ENCODE results near the gene PRKCH.

The PRKCH gene

GRCh38 chr14:61288228-61288627 lies 33.2 kb upstream of the PRKCH start:
- no peak overlapping the region for H3K14ac ChIP-seq (ENCODE audit: low read length in 2 of 2)
- no peak overlapping the region for H3K4me2 ChIP-seq (ENCODE audit: low read length, poor library complexity, severe bottlenecking)
- no peak overlapping the region for H3K27ac ChIP-seq (ENCODE audit: low read length, poor library complexity, severe bottlenecking)
- H3K9me3 ChIP-seq (ENCODE audit: control insufficient read depth, low read length): no peaks in the 10 kb centered on the region
- H4K91ac ChIP-seq (ENCODE audit: low read length): no peak overlapping the region
- WGBS: 87% methylated on average over 3 of the region's 4 CpGs
- H3K9ac ChIP-seq (ENCODE audit: low read length): no peak overlapping the region
- no peak overlapping the region for H2AK5ac ChIP-seq (ENCODE audit: low read length, severe bottlenecking)
- H2BK120ac ChIP-seq (ENCODE audit: low read depth, low read length): no peak overlapping the region
- no peak overlapping the region for H3K23ac ChIP-seq (ENCODE audit: low read length in 2 of 2)
- no peaks in the 10 kb centered on the region for H3K4me1 ChIP-seq (ENCODE audit: control insufficient read depth, insufficient read depth, low read depth, low read length)
- no peaks in the 10 kb centered on the region for H3K79me1 ChIP-seq (replicated peaks; ENCODE audit: low read length, poor library complexity, severe bottlenecking)
- no peak overlapping the region for H2BK15ac ChIP-seq (ENCODE audit: low read depth, poor library complexity, severe bottlenecking)
- H3K4ac ChIP-seq (ENCODE audit: low read depth in 1 of 2, low read length in 2 of 2): no peak overlapping the region
- DNase-seq: no peak
- no peak overlapping the region for H2AFZ ChIP-seq (ENCODE audit: low read depth, low read length)
- no peaks in the 10 kb centered on the region for H3K36me3 ChIP-seq (ENCODE audit: control insufficient read depth in 1 of 2, insufficient read depth in 2 of 2, low read depth in 1 of 2, low read length in 2 of 2)
- H2BK12ac ChIP-seq (ENCODE audit: low read length in 2 of 2): no peak overlapping the region
- H4K8ac ChIP-seq (ENCODE audit: low read length): no peak overlapping the region
- no peak overlapping the region for H3K4me3 ChIP-seq (ENCODE audit: insufficient read depth in 1 of 2, low read depth in 1 of 2, low read length in 2 of 2)
- no peak overlapping the region for H2BK5ac ChIP-seq (ENCODE audit: low read depth, low read length, poor library complexity, severe bottlenecking)
- H3K18ac ChIP-seq (ENCODE audit: low read depth in 1 of 2, low read length in 2 of 2): no peak overlapping the region
- H3K27me3 ChIP-seq (ENCODE audit: control insufficient read depth in 1 of 2, insufficient read depth in 1 of 2, low read length in 2 of 2): peaks cover 0 to 4% of the 10 kb centered on the region in 2 experiments

GRCh38 chr14:61288720-61289119 lies 32.7 kb upstream of the PRKCH start:
- H3K4me1 ChIP-seq (ENCODE audit: control insufficient read depth, insufficient read depth, low read depth, low read length): no peaks in the 10 kb centered on the region
- H2BK15ac ChIP-seq (ENCODE audit: low read depth, poor library complexity, severe bottlenecking): no peak overlapping the region
- no peak overlapping the region for H3K4me3 ChIP-seq (ENCODE audit: insufficient read depth in 1 of 2, low read depth in 1 of 2, low read length in 2 of 2)
- no peak overlapping the region for H4K8ac ChIP-seq (ENCODE audit: low read length)
- H2AFZ ChIP-seq (ENCODE audit: low read depth, low read length): no peak overlapping the region
- H3K14ac ChIP-seq (ENCODE audit: low read length in 2 of 2): no peak overlapping the region
- no peak overlapping the region for H2BK120ac ChIP-seq (ENCODE audit: low read depth, low read length)
- no peak overlapping the region for H3K18ac ChIP-seq (ENCODE audit: low read depth in 1 of 2, low read length in 2 of 2)
- no peak overlapping the region for H3K9ac ChIP-seq (ENCODE audit: low read length)
- DNase-seq: no peak
- no peak overlapping the region for H4K91ac ChIP-seq (ENCODE audit: low read length)
- no peak overlapping the region for H2BK12ac ChIP-seq (ENCODE audit: low read length in 2 of 2)
- H3K4me2 ChIP-seq (ENCODE audit: low read length, poor library complexity, severe bottlenecking): no peak overlapping the region
- no peaks in the 10 kb centered on the region for H3K9me3 ChIP-seq (ENCODE audit: control insufficient read depth, low read length)
- no peak overlapping the region for H2AK5ac ChIP-seq (ENCODE audit: low read length, severe bottlenecking)
- H3K27ac ChIP-seq (ENCODE audit: low read length, poor library complexity, severe bottlenecking): no peak overlapping the region
- peaks cover 0 to 4% of the 10 kb centered on the region in 2 experiments for H3K27me3 ChIP-seq (ENCODE audit: control insufficient read depth in 1 of 2, insufficient read depth in 1 of 2, low read length in 2 of 2)
- no peak overlapping the region for H3K4ac ChIP-seq (ENCODE audit: low read depth in 1 of 2, low read length in 2 of 2)
- H3K79me1 ChIP-seq (replicated peaks; ENCODE audit: low read length, poor library complexity, severe bottlenecking): no peaks in the 10 kb centered on the region
- H3K23ac ChIP-seq (ENCODE audit: low read length in 2 of 2): no peak overlapping the region
- 81% methylated on average over 3 of the region's 3 CpGs for WGBS
- H2BK5ac ChIP-seq (ENCODE audit: low read depth, low read length, poor library complexity, severe bottlenecking): no peak overlapping the region
- no peaks in the 10 kb centered on the region for H3K36me3 ChIP-seq (ENCODE audit: control insufficient read depth in 1 of 2, insufficient read depth in 2 of 2, low read depth in 1 of 2, low read length in 2 of 2)

- Histone ChIP-seq H2AK5ac (ENCODE audit: low read length, severe bottlenecking) (no peak overlapping the region), H2BK12ac (ENCODE audit: low read length in 2 of 2) (no peak overlapping the region), H3K4me2 (ENCODE audit: low read length, poor library complexity, severe bottlenecking) (no peak overlapping the region), H4K91ac (ENCODE audit: low read length) (no peak overlapping the region), H3K36me3 (ENCODE audit: control insufficient read depth in 1 of 2, insufficient read depth in 2 of 2, low read depth in 1 of 2, low read length in 2 of 2) (no peaks in the 10 kb centered on the region), H3K4me3 (ENCODE audit: insufficient read depth in 1 of 2, low read depth in 1 of 2, low read length in 2 of 2) (no peak overlapping the region), H3K14ac (ENCODE audit: low read length in 2 of 2) (no peak overlapping the region), H3K27ac (ENCODE audit: low read length, poor library complexity, severe bottlenecking) (no peak overlapping the region), H2BK120ac (ENCODE audit: low read depth, low read length) (no peak overlapping the region), H3K79me1 (replicated peaks; ENCODE audit: low read length, poor library complexity, severe bottlenecking) (no peaks in the 10 kb centered on the region), H2AFZ (ENCODE audit: low read depth, low read length) (no peak overlapping the region), H3K23ac (ENCODE audit: low read length in 2 of 2) (no peak overlapping the region), H3K9ac (ENCODE audit: low read length) (no peak overlapping the region), H3K4me1 (ENCODE audit: control insufficient read depth, insufficient read depth, low read depth, low read length) (no peaks in the 10 kb centered on the region), H3K27me3 (ENCODE audit: control insufficient read depth in 1 of 2, insufficient read depth in 1 of 2, low read length in 2 of 2) (peaks cover 0 to 4% of the 10 kb centered on the region in 2 experiments), H2BK5ac (ENCODE audit: low read depth, low read length, poor library complexity, severe bottlenecking) (no peak overlapping the region), H3K9me3 (ENCODE audit: control insufficient read depth, low read length) (no peaks in the 10 kb centered on the region), H3K18ac (ENCODE audit: low read depth in 1 of 2, low read length in 2 of 2) (no peak overlapping the region), H3K4ac (ENCODE audit: low read depth in 1 of 2, low read length in 2 of 2) (no peak overlapping the region), H4K8ac (ENCODE audit: low read length) (no peak overlapping the region), H2BK15ac (ENCODE audit: low read depth, poor library complexity, severe bottlenecking) (no peak overlapping the region)
- DNase-seq: no peak
- WGBS: 82% methylated on average over 1 of the region's 1 CpG
These were observed 30.7 kb upstream of the PRKCH start for GRCh38 chr14:61290701-61291100.

GRCh38 chr14:61296151-61296550 lies 25.2 kb upstream of the PRKCH start:
- Histone ChIP-seq H2BK12ac (ENCODE audit: low read length in 2 of 2) (no peak overlapping the region), H2BK120ac (ENCODE audit: low read depth, low read length) (no peak overlapping the region), H2BK5ac (ENCODE audit: low read depth, low read length, poor library complexity, severe bottlenecking) (no peak overlapping the region)

More at GRCh38 chr14:61296151-61296550, 25.2 kb upstream of the PRKCH start:
- no peak overlapping the region for H4K91ac ChIP-seq (ENCODE audit: low read length)
- no peak overlapping the region for H2AFZ ChIP-seq (ENCODE audit: low read depth, low read length)
- no peak overlapping the region for H4K8ac ChIP-seq (ENCODE audit: low read length)
- no peak overlapping the region for H3K18ac ChIP-seq (ENCODE audit: low read depth in 1 of 2, low read length in 2 of 2)
- H3K36me3 ChIP-seq (ENCODE audit: control insufficient read depth in 1 of 2, insufficient read depth in 2 of 2, low read depth in 1 of 2, low read length in 2 of 2): no peaks in the 10 kb centered on the region
- H2AK5ac ChIP-seq (ENCODE audit: low read length, severe bottlenecking): no peak overlapping the region
- H3K79me1 ChIP-seq (replicated peaks; ENCODE audit: low read length, poor library complexity, severe bottlenecking): no peaks in the 10 kb centered on the region
- H3K23ac ChIP-seq (ENCODE audit: low read length in 2 of 2): no peak overlapping the region
- no peak for DNase-seq
- H3K9me3 ChIP-seq (ENCODE audit: control insufficient read depth, low read length): peaks cover under 1% of the 10 kb centered on the region
- no peaks in the 10 kb centered on the region for H3K27me3 ChIP-seq (ENCODE audit: control insufficient read depth in 1 of 2, insufficient read depth in 1 of 2, low read length in 2 of 2)
- H3K4ac ChIP-seq (ENCODE audit: low read depth in 1 of 2, low read length in 2 of 2): no peak overlapping the region
- H3K4me3 ChIP-seq (ENCODE audit: insufficient read depth in 1 of 2, low read depth in 1 of 2, low read length in 2 of 2): no peak overlapping the region
- 81% methylated on average over 3 of the region's 3 CpGs for WGBS
- no peak overlapping the region for H3K14ac ChIP-seq (ENCODE audit: low read length in 2 of 2)
- no peak overlapping the region for H3K27ac ChIP-seq (ENCODE audit: low read length, poor library complexity, severe bottlenecking)
- H3K4me2 ChIP-seq (ENCODE audit: low read length, poor library complexity, severe bottlenecking): no peak overlapping the region
- H3K4me1 ChIP-seq (ENCODE audit: control insufficient read depth, insufficient read depth, low read depth, low read length): no peaks in the 10 kb centered on the region
- H3K9ac ChIP-seq (ENCODE audit: low read length): peak overlapping the region; percentile 46
- H2BK15ac ChIP-seq (ENCODE audit: low read depth, poor library complexity, severe bottlenecking): no peak overlapping the region

All from mesenchymal stem cell (in vitro differentiated cells and primary cell).